K562 (cell line): ENCODE data around the gene MCMBP. TPM values are rescaled to one million over a fixed set of nuclear protein-coding genes. Genes with fewer than 3 reads are reported as not detected.

ENCODE experiments used
- ARID1B ChIP-seq: fragments of 450-650 bp; IDR thresholded peaks from 2 replicates; pipeline ENCODE4 v1.6.1; 2016; ENCODE audit warnings: antibody characterized with exemption, mild to moderate bottlenecking, inconsistent platforms
- CREM ChIP-seq: IDR thresholded peaks from 2 replicates; pipeline ENCODE4 v1.6.1; 2014; ENCODE audit warnings: antibody characterized with exemption, low read depth
- CXXC5 ChIP-seq: fragments of 250-450 bp; sonication (Bioruptor Pico); IDR thresholded peaks from 2 replicates; pipeline ENCODE4 v1.8.0; 2022; ENCODE audit warnings: inconsistent platforms, mild to moderate bottlenecking, moderate library complexity
- EP300 ChIP-seq: IDR thresholded peaks from 2 replicates; pipeline ENCODE4 v1.6.1; 2012; ENCODE audit warnings: low read length, improper control_type of control experiment
- FOXK2 ChIP-seq, 2 experiments: fragments of 450-650 bp; IDR thresholded peaks in 1 of 2; conservative IDR thresholded peaks in 1 of 2; 2 replicates each; pipeline ENCODE4 v1.6.1; 2016; ENCODE audit warnings: low read depth in 2 of 2, mild to moderate bottlenecking in 1 of 2
- GABPA ChIP-seq: fragments of 200-800 bp; sonication (Bioruptor generic); conservative IDR thresholded peaks from 2 replicates; pipeline ENCODE4 v1.6.1; 2016; ENCODE audit warnings: low read depth, missing genetic modification characterization, missing compliant biosample characterization
- GABPB2 ChIP-seq: fragments of 250-450 bp; sonication (Bioruptor Pico); conservative IDR thresholded peaks from 2 replicates; pipeline ENCODE4 v1.5.1; 2021; ENCODE audit warnings: mild to moderate bottlenecking
- HES1 ChIP-seq: fragments of 450-650 bp; IDR thresholded peaks from 2 replicates; pipeline ENCODE4 v1.6.1; 2016; ENCODE audit warnings: low read depth, mild to moderate bottlenecking, moderate library complexity
- HEY1 ChIP-seq: fragments of 250-450 bp; sonication (Bioruptor Pico); IDR thresholded peaks from 2 replicates; pipeline ENCODE4 v1.5.0; 2020; ENCODE audit warnings: mild to moderate bottlenecking, moderate library complexity, borderline replicate concordance
- JUND ChIP-seq, 2 experiments: IDR thresholded peaks; 2 replicates in 1 of 2; 3 replicates in 1 of 2; pipeline ENCODE4 v1.6.1; 2011; ENCODE audit warnings: borderline replicate concordance in 2 of 2, low read depth in 2 of 2, low read length in 2 of 2, improper control_type of control experiment in 1 of 2, missing biosample characterization in 1 of 2, missing genetic modification characterization in 1 of 2, missing genetic modification reagents in 1 of 2
- LEF1 ChIP-seq: fragments of 450-650 bp; IDR thresholded peaks from 2 replicates; pipeline ENCODE4 v1.6.1; 2016; ENCODE audit warnings: mild to moderate bottlenecking
- MLLT1 ChIP-seq, 2 experiments: fragments of 450-650 bp; IDR thresholded peaks; 2 replicates each; pipeline ENCODE4 v1.6.1; 2016
- RCOR1 ChIP-seq, 2 experiments: IDR thresholded peaks; 2 replicates each; pipeline ENCODE4 v1.6.1; 2012; ENCODE audit warnings: low read depth in 2 of 2, low read length in 2 of 2, borderline replicate concordance in 1 of 2, improper control_type of control experiment in 1 of 2
- TEAD4 ChIP-seq, 2 experiments: sonication (generic) in 1 of 2; formaldehyde crosslinking in 1 of 2; IDR thresholded peaks; 2 replicates each; pipeline versions ENCODE4 v1.6.1 to v1.8.0; 2012 to 2022; ENCODE audit warnings: borderline replicate concordance in 1 of 2, inconsistent platforms in 1 of 2, low read length in 1 of 2, mild to moderate bottlenecking in 1 of 2, missing genetic modification reagents in 1 of 2
- TFAP4 ChIP-seq: sonication (generic); formaldehyde crosslinking; IDR thresholded peaks from 2 replicates; pipeline ENCODE4 v1.8.0; 2022; ENCODE audit warnings: missing genetic modification reagents, mild to moderate bottlenecking, moderate library complexity, borderline replicate concordance
- ZNF766 ChIP-seq: fragments of 200-800 bp; sonication (Bioruptor generic); conservative IDR thresholded peaks from 2 replicates; pipeline ENCODE4 v1.6.1; 2016; ENCODE audit warnings: missing genetic modification characterization, missing compliant biosample characterization
- polyA plus RNA-seq, 8 experiments: library from polyadenylated mRNA; depleted of rRNA in 4 of 8; stranded (reverse) in 5 of 8; unstranded in 3 of 8; fragments of >200 nt; fragmentation: Nextera tagmentation in 2 of 8; fragmentation: Illumina TruSeq in 1 of 8; extraction: Ambion mirVana in 2 of 8; extraction: Trizol in 1 of 8; gene quantifications; 2 replicates each; pipeline versions ENCODE4 v1.2.1 to v1.2.3, GENCODE V29; 2011 to 2014; ENCODE audit warnings: inconsistent platforms in 1 of 8, missing spikeins in 1 of 8
- total RNA-seq, 7 experiments: library from RNA; depleted of rRNA in 6 of 7; stranded (reverse); fragments of >200 nt in 6 of 7; fragmentation: Illumina TruSeq in 2 of 7; extraction: Trizol in 2 of 7; gene quantifications; 2 replicates each; pipeline versions ENCODE4 v1.2.1 to v1.2.3, GENCODE V29; 2011 to 2021; ENCODE audit warnings: low replicate concordance in 1 of 7

MCMBP gene
- total and polyA plus RNA-seq, 9 of the 15 experiments (the other 6 are each of a cell fraction or from before 2014, with no cell fraction given): 11.2 to 74.3 (median 50.5) TPM

- TF ChIP-seq TFAP4 (CRISPR knock-in tag) (no peak), CREM (0 out of 2 replicates have a peak, but pooled peaks have one; percentile 25), CXXC5 (CRISPR knock-in tag) (peak; percentile 34; the same call in 1 of the 2 replicates), ARID1B (peak; percentile 42; the same call in 1 of the 2 replicates), FOXK2 (conservative IDR thresholded peaks at IDR 0.05 in 1 of 2, IDR thresholded peaks at IDR 0.05 in 1 of 2; ENCODE audit: low read depth in 2 of 2) (peak; percentile 29 to 62; a peak in 1 of 4 replicates), LEF1 (peak; percentile 44; the same call in 1 of the 2 replicates), HEY1 (0 out of 2 replicates have a peak, but pooled peaks have one; percentile 23), RCOR1 (IDR thresholded peaks at IDR 0.05; ENCODE audit: borderline replicate concordance in 1 of 2, low read depth in 2 of 2, low read length in 2 of 2) (peak in 1 of 2 experiments; percentile 60; a peak in 1 of 4 replicates), GABPB2 (CRISPR knock-in tag) (no peak), JUND (IDR thresholded peaks at IDR 0.05; ENCODE audit: borderline replicate concordance, low read depth, low read length) (peak; percentile 4; the same call in 1 of the 2 replicates), JUND (tag; IDR thresholded peaks at IDR 0.05; ENCODE audit: borderline replicate concordance, low read depth, low read length) (peak; percentile 19; the same call in 1 of the 3 replicates), TEAD4 (IDR thresholded peaks at IDR 0.05; ENCODE audit: low read length) (peak; percentile 52; the same call in 1 of the 2 replicates), TEAD4 (CRISPR knock-in tag; IDR thresholded peaks at IDR 0.05; ENCODE audit: borderline replicate concordance) (no peak), MLLT1 (IDR thresholded peaks at IDR 0.05) (peak in 1 of 2 experiments; percentile 53; a peak in 1 of 4 replicates), ZNF766 (CRISPR knock-in tag) (0 out of 2 replicates have a peak, but pooled peaks have one; percentile 23), EP300 (peak; percentile 16; the same call in 1 of the 2 replicates), GABPA (tag) (0 out of 2 replicates have a peak, but pooled peaks have one; percentile 34), HES1 (peak; percentile 94)
- TF ChIP-seq, all 486 proteins: peak for 27
These were observed 86.4 kb downstream of the MCMBP start (continued) for GRCh38 chr10:119786117-119786769.
